Measurements from ENCODE around the gene TMED4.
"Not testable (repeated sequence)": the region's sequence is repeated elsewhere in the genome, so short reads cannot be mapped to it uniquely, and the experiment has no call there.

The TMED4 gene

GRCh38 chr7:44607141-44608068, 25.4 kb upstream of the TMED4 start:
- no peak for DNase-seq (ENCODE audit: low read depth)

GRCh38 chr7:44606341-44607140, 24.5 kb upstream of the TMED4 start, which contains the start of gene OGDH:
Gene OGDH (plus strand): TSS chr7:44606627. CDS start chr7:44624344, 17,717 bp downstream.
- DNase-seq (ENCODE audit: low read depth) = peak; percentile 98

- DNase-seq (ENCODE audit: low read depth) = no peak
Measured at GRCh38 chr7:44604941-44605340, 22.9 kb upstream of the TMED4 start.

GRCh38 chr7:44603193-44603592, 21.2 kb upstream of the TMED4 start:
- DNase-seq (ENCODE audit: low read depth) = no peak

- no peak for DNase-seq (ENCODE audit: low read depth)
Measured at GRCh38 chr7:44602576-44602910, 20.5 kb upstream of the TMED4 start.

GRCh38 chr7:44599222-44599621, 17.2 kb upstream of the TMED4 start:
- no peak for DNase-seq (ENCODE audit: low read depth)

- DNase-seq (ENCODE audit: low read depth) = not testable (repeated sequence)
Measured at GRCh38 chr7:44597181-44597580, 15.2 kb upstream of the TMED4 start.

GRCh38 chr7:44595934-44596635, 14.1 kb upstream of the TMED4 start:
- no peak for DNase-seq (ENCODE audit: low read depth)

GRCh38 chr7:44590910-44591309, 8.9 kb upstream of the TMED4 start:
- no peak for DNase-seq (ENCODE audit: low read depth)

- DNase-seq (ENCODE audit: low read depth) = peak; percentile 59
Measured at GRCh38 chr7:44587843-44588711, 6.0 kb upstream of the TMED4 start.

- no peak for DNase-seq (ENCODE audit: low read depth)
Measured at GRCh38 chr7:44583146-44583865, 1.3 kb upstream of the TMED4 start.

- DNase-seq (ENCODE audit: low read depth) = peak; percentile 9
Measured at GRCh38 chr7:44580945-44581878, 819 bp downstream of the TMED4 start.

- DNase-seq (ENCODE audit: low read depth) = no peak
Measured at GRCh38 chr7:44576228-44576627, 5.8 kb downstream of the TMED4 start.

- no peak for DNase-seq (ENCODE audit: low read depth)
Measured at GRCh38 chr7:44575054-44575453, 7.0 kb downstream of the TMED4 start.

- no peak for DNase-seq (ENCODE audit: low read depth)
Measured at GRCh38 chr7:44574287-44574872, 7.7 kb downstream of the TMED4 start.

GRCh38 chr7:44573464-44574286, 8.4 kb downstream of the TMED4 start, which contains the start of gene DDX56:
Gene DDX56 (minus strand): TSS chr7:44573908. CDS start chr7:44573895, 13 bp downstream.
- DNase-seq (ENCODE audit: low read depth) = peak; percentile 90

- no peak for DNase-seq (ENCODE audit: low read depth)
Measured at GRCh38 chr7:44572771-44573170, 9.3 kb downstream of the TMED4 start.

GRCh38 chr7:44569959-44570358, 12.1 kb downstream of the TMED4 start:
- no peak for DNase-seq (ENCODE audit: low read depth)
